Thoracic aorta (tissue), 2 donors: Measurements from ENCODE around the gene BANF1. TPM values are rescaled to one million over a fixed set of nuclear protein-coding genes. Genes with fewer than 3 reads are reported as not detected.

Experiments
- ATAC-seq: fragments of 150-250 bp; one replicate; pipeline ENCODE4 v1.8.0; 2017; ENCODE audit warnings: low read depth; ENCODE audit not compliant: insufficient number of reproducible peaks, low FRiP score
- DNase-seq: peaks from one replicate; pipeline ENCODE4 v3.0.0-alpha.2; 2020; ENCODE audit warnings: low spot score
- H3K27ac ChIP-seq, 2 donors: fragments of 200-600 bp; sonication (generic); 1 replicate in 1 of 2; 2 replicates in 1 of 2; pipeline ENCODE4 v1.5.1; 2016; ENCODE audit warnings: mild to moderate bottlenecking in 2 of 2, moderate library complexity in 2 of 2
- H3K27me3 ChIP-seq: fragments of 200-600 bp; sonication (generic); replicated peaks from 2 replicates; pipeline ENCODE4 v1.6.0; 2016; ENCODE audit warnings: mild to moderate bottlenecking; ENCODE audit not compliant: insufficient read depth
- H3K36me3 ChIP-seq: fragments of 200-600 bp; sonication (generic); one replicate; pipeline ENCODE4 v1.5.1; 2016
- H3K4me1 ChIP-seq, 2 donors: fragments of 200-600 bp; sonication (generic); 1 replicate in 1 of 2; 2 replicates in 1 of 2; pipeline versions ENCODE4 v1.5.1 to v1.6.0; 2016; ENCODE audit warnings: low read depth in 2 of 2, mild to moderate bottlenecking in 1 of 2; ENCODE audit not compliant: control insufficient read depth in 1 of 2
- H3K4me3 ChIP-seq: fragments of 200-600 bp; sonication (generic); 2 replicates; pipeline ENCODE4 v1.5.1; 2016; ENCODE audit warnings: mild to moderate bottlenecking
- H3K9me3 ChIP-seq: fragments of 200-600 bp; sonication (generic); 2 replicates; pipeline ENCODE4 v1.5.1; 2016
- total RNA-seq, 2 donors: library from RNA; depleted of rRNA; stranded (reverse); fragments of >200 nt; gene quantifications; one replicate each; pipeline versions ENCODE4 v1.1.0 to v1.2.3, GENCODE V29; 2016
- TF ChIP-seq, protein P1 (sequence below): fragments of 200-600 bp; sonication (generic); IDR thresholded peaks from one replicate; pipeline ENCODE4 v1.5.1; 2019; ENCODE audit warnings: antibody characterized with exemption

The BANF1 gene
- total RNA-seq, 2 donors from 2014 or later, result 22.2 to 60.0 TPM

- DNase-seq (no peak), ATAC-seq (no peak)
- no peaks in the 10 kb centered on the region for H3K27me3 ChIP-seq
- H3K9me3 ChIP-seq, result no peaks in the 10 kb centered on the region
- peaks cover 32% of the 10 kb centered on the region for H3K36me3 ChIP-seq
- H3K4me3 ChIP-seq, result peak overlapping the region; percentile 96
- H3K27ac ChIP-seq, result peak overlapping the region; percentile 69 to 83
- TF ChIP-seq, protein P1, sequence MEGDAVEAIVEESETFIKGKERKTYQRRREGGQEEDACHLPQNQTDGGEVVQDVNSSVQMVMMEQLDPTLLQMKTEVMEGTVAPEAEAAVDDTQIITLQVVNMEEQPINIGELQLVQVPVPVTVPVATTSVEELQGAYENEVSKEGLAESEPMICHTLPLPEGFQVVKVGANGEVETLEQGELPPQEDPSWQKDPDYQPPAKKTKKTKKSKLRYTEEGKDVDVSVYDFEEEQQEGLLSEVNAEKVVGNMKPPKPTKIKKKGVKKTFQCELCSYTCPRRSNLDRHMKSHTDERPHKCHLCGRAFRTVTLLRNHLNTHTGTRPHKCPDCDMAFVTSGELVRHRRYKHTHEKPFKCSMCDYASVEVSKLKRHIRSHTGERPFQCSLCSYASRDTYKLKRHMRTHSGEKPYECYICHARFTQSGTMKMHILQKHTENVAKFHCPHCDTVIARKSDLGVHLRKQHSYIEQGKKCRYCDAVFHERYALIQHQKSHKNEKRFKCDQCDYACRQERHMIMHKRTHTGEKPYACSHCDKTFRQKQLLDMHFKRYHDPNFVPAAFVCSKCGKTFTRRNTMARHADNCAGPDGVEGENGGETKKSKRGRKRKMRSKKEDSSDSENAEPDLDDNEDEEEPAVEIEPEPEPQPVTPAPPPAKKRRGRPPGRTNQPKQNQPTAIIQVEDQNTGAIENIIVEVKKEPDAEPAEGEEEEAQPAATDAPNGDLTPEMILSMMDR, result no peak
- peaks cover 14 to 33% of the 10 kb centered on the region in 2 donors for H3K4me1 ChIP-seq
These were observed 50.3 kb downstream of the BANF1 start for GRCh38 chr11:66052664-66052982.

Other genes starting within 250 kb of the BANF1 start
- gene AP5B1, start 221.5 kb upstream of the BANF1 start, total RNA-seq, result 10 to 100 TPM; 26.3 to 38.4 TPM
- gene OVOL1, start 215.4 kb upstream of the BANF1 start, total RNA-seq, result under 1 TPM in 1 of 2 donors, not detected in 1; 0.27 TPM
- gene SNX32, start 168.5 kb upstream of the BANF1 start, total RNA-seq, result under 1 TPM in 1 of 2 donors, not detected in 1; 0.81 TPM
- gene CFL1, start 144.3 kb upstream of the BANF1 start, total RNA-seq, result 100 to 1,000 TPM; 565 to 797 TPM
- 10 to 100 TPM; 51.8 to 62.8 TPM for gene MUS81, start 142.1 kb upstream of the BANF1 start, total RNA-seq
- 100 to 1,000 TPM; 134 to 219 TPM for gene EFEMP2, start 129.7 kb upstream of the BANF1 start, total RNA-seq
- 10 to 100 TPM in 1 of 2 donors, 1 to 10 TPM in 1; 1.6 to 13.7 TPM for gene CTSW, start 122.7 kb upstream of the BANF1 start, total RNA-seq
- 100 to 1,000 TPM in 1 of 2 donors, 10 to 100 TPM in 1; 50.4 to 111 TPM for gene FIBP, start 114.0 kb upstream of the BANF1 start, total RNA-seq
- 100 to 1,000 TPM in 1 of 2 donors, 10 to 100 TPM in 1; 75.8 to 100 TPM for gene CCDC85B, start 111.8 kb upstream of the BANF1 start, total RNA-seq
- 100 to 1,000 TPM in 1 of 2 donors, 10 to 100 TPM in 1; 25.6 to 143 TPM for gene FOSL1, start 102.1 kb upstream of the BANF1 start, total RNA-seq
- 10 to 100 TPM; 16.3 to 27.9 TPM for gene C11orf68, start 83.4 kb upstream of the BANF1 start, total RNA-seq
- gene DRAP1, start 83.1 kb upstream of the BANF1 start, total RNA-seq, result 10 to 100 TPM; 82.5 to 91.2 TPM
- gene TSGA10IP, start 57.0 kb upstream of the BANF1 start, total RNA-seq, result not detected
- 10 to 100 TPM; 32.5 to 38.0 TPM for gene SART1, start 40.8 kb upstream of the BANF1 start, total RNA-seq
- 10 to 100 TPM; 20.6 to 43.5 TPM for gene EIF1AD, start 346 bp upstream of the BANF1 start, total RNA-seq
- 10 to 100 TPM in 1 of 2 donors, 1 to 10 TPM in 1; 4.5 to 16.9 TPM for gene CST6, start 9.5 kb downstream of the BANF1 start, total RNA-seq
- not detected for gene CATSPER1, start 24.0 kb downstream of the BANF1 start, total RNA-seq
- 1 to 10 TPM in 1 of 2 donors, not detected in 1; 1.1 TPM for gene GAL3ST3, start 46.7 kb downstream of the BANF1 start, total RNA-seq
- 100 to 1,000 TPM; 142 TPM for gene SF3B2, start 49.9 kb downstream of the BANF1 start, total RNA-seq
- 100 to 1,000 TPM in 1 of 2 donors, 10 to 100 TPM in 1; 82.9 to 112 TPM for gene PACS1, start 67.8 kb downstream of the BANF1 start, total RNA-seq